Measurements from ENCODE around the gene AGBL1. TPM values are rescaled to one million over a fixed set of nuclear protein-coding genes. Genes with fewer than 3 reads are reported as not detected.

The AGBL1 gene
- total and polyA plus RNA-seq, 2 donors (not counting 3 experiments of a cell fraction or from before 2014, with no cell fraction given): not detected

DNA sequence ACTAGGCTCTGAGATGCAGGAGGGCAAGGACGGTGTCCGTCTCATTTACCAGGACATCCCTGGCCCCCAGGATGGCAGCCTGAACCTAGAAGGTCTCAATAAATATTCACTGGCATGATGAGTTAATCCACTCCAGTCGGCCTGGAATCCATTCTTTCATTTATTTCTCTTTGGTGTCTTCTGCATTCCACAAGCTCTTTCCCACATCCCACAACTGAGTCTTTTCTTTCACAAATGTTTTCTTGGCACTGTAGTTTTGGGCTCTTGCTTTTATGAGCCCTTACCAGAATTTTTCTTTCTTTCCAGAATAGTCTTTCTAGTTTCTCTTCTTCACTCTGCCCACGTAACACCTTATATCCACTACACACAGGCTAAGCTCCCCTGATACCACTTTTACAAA lies 778.0 kb downstream of the AGBL1 start:
- no peak overlapping the region for H2AFZ ChIP-seq (ENCODE audit: low read depth, low read length)
- H4K20me1 ChIP-seq (replicated peaks; ENCODE audit: control insufficient read depth, extremely low read depth, insufficient read depth, low read length): no peaks in the 10 kb centered on the region
- H3K9me1 ChIP-seq (replicated peaks; ENCODE audit: control insufficient read depth, extremely low read depth, insufficient read depth, low read length): no peaks in the 10 kb centered on the region
- H3K27ac ChIP-seq (ENCODE audit: insufficient read depth, low read depth, low read length): no peak overlapping the region
- dilution Hi-C loops (cut with MboI; ENCODE audit: extremely low pct_ligation_motif_present, low sequenced_read_pairs): no loop called here
- TF ChIP-seq JUN (IDR thresholded peaks at IDR 0.05; ENCODE audit: borderline replicate concordance, insufficient read depth, insufficient read length, low read depth) (no peak), MYC (IDR thresholded peaks at IDR 0.05; ENCODE audit: low read depth, low read length) (no peak), POLR2A (IDR thresholded peaks at IDR 0.05; ENCODE audit: low read depth, low read length) (no peak), EZH2 (IDR thresholded peaks at IDR 0.05; ENCODE audit: borderline replicate concordance, low read depth, low read length, severe bottlenecking) (no peak)
- intact Hi-C loops (cut with micrococcal nuclease): no loop called here
- BruUV-seq (replicated peaks): no TSS peak
- ChIA-PET POLR2A (no interaction called here), CTCF (no interaction called here)
- FAIRE-seq: no peak
- no peak overlapping the region for H3K4me2 ChIP-seq (ENCODE audit: insufficient read depth, low read length)
- no peaks in the 10 kb centered on the region for H3K27me3 ChIP-seq (ENCODE audit: control insufficient read depth in 2 of 2, insufficient read depth in 2 of 2, low read length in 2 of 2)
- H3K9ac ChIP-seq (replicated peaks; ENCODE audit: extremely low read depth, insufficient read depth, low read length): no peak overlapping the region
- no peak overlapping the region for H3K4me3 ChIP-seq (replicated peaks in 1 of 3; ENCODE audit: insufficient read depth in 1 of 3, low read depth in 1 of 3, low read length in 3 of 3)
- DNase-seq (ENCODE audit: low read depth, low spot score): no peak
- no peaks in the 10 kb centered on the region for H3K36me3 ChIP-seq (ENCODE audit: control insufficient read depth in 2 of 2, extremely low read depth in 1 of 2, insufficient read depth in 2 of 2, low read length in 2 of 2)
- H3K79me2 ChIP-seq (ENCODE audit: control insufficient read depth, insufficient read depth, low read length): no peaks in the 10 kb centered on the region
- peaks cover 16% of the 10 kb centered on the region for H3K9me3 ChIP-seq (replicated peaks; ENCODE audit: control insufficient read depth, insufficient read depth, low read length)
- no peaks in the 10 kb centered on the region for H3K4me1 ChIP-seq (ENCODE audit: control insufficient read depth, extremely low read depth, insufficient read depth, low read length)

DNA sequence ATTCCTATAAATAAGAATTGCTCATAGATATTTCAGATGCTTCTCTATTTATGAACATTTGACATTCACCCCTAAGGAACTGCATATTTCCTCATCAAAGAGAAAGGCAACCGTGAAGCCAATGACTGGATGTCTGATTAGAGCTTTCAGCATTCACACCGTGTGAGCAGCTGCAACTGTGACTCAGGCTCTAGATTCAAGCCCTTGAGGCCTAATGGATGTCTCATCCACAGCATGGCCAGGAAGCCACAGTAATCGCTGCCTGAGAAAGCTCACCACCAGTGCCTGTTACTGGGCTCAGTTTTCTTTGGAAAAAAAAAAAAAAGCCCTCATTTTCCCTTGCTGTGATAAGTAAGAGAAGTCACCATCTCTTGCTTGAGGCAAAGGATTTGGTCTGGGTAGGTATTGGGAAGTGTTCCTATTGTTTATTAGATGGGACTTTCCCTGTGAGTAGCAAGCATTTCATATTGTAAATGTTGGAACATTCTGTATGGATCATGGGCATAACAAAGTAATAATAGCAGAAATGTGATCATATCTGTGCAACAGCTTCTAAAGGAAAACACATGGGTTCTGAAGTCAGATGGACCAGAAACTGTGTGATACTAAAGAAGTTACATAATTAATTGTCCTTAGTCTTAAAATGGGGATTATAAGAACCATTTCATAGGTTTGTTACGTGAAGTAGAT lies 783.7 kb downstream of the AGBL1 start:
- no peak overlapping the region for H3K4me2 ChIP-seq (ENCODE audit: insufficient read depth, low read length)
- H3K36me3 ChIP-seq (ENCODE audit: control insufficient read depth in 2 of 2, extremely low read depth in 1 of 2, insufficient read depth in 2 of 2, low read length in 2 of 2): no peaks in the 10 kb centered on the region
- intact Hi-C loops (cut with micrococcal nuclease) (no loop called here), dilution Hi-C loops (cut with MboI; ENCODE audit: extremely low pct_ligation_motif_present, low sequenced_read_pairs) (no loop called here)
- H3K9ac ChIP-seq (replicated peaks; ENCODE audit: extremely low read depth, insufficient read depth, low read length): no peak overlapping the region
- H4K20me1 ChIP-seq (replicated peaks; ENCODE audit: control insufficient read depth, extremely low read depth, insufficient read depth, low read length): no peaks in the 10 kb centered on the region
- no peak overlapping the region for H2AFZ ChIP-seq (ENCODE audit: low read depth, low read length)
- BruUV-seq (replicated peaks): no TSS peak
- no peak overlapping the region for H3K4me3 ChIP-seq (replicated peaks in 1 of 3; ENCODE audit: insufficient read depth in 1 of 3, low read depth in 1 of 3, low read length in 3 of 3)
- CTCF ChIA-PET: interaction anchor here (0.6 kb wide), 1 partner anchor 347 kb away, joined by 3 read pairs; no protein-coding TSS in a partner anchor
- no peaks in the 10 kb centered on the region for H3K9me1 ChIP-seq (replicated peaks; ENCODE audit: control insufficient read depth, extremely low read depth, insufficient read depth, low read length)
- H3K4me1 ChIP-seq (ENCODE audit: control insufficient read depth, extremely low read depth, insufficient read depth, low read length): no peaks in the 10 kb centered on the region
- H3K27ac ChIP-seq (ENCODE audit: insufficient read depth, low read depth, low read length): no peak overlapping the region
- no peaks in the 10 kb centered on the region for H3K79me2 ChIP-seq (ENCODE audit: control insufficient read depth, insufficient read depth, low read length)
- no peak for TF ChIP-seq POLR2A (IDR thresholded peaks at IDR 0.05; ENCODE audit: low read depth, low read length)
- TF ChIP-seq GATA2 (IDR thresholded peaks at IDR 0.05; ENCODE audit: insufficient read depth, insufficient read length, low read depth, low read length): no peak
- TF ChIP-seq, protein P1, sequence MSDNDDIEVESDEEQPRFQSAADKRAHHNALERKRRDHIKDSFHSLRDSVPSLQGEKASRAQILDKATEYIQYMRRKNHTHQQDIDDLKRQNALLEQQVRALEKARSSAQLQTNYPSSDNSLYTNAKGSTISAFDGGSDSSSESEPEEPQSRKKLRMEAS (IDR thresholded peaks at IDR 0.05; ENCODE audit: insufficient read depth, insufficient read length): no peak
- TF ChIP-seq, protein P2, sequence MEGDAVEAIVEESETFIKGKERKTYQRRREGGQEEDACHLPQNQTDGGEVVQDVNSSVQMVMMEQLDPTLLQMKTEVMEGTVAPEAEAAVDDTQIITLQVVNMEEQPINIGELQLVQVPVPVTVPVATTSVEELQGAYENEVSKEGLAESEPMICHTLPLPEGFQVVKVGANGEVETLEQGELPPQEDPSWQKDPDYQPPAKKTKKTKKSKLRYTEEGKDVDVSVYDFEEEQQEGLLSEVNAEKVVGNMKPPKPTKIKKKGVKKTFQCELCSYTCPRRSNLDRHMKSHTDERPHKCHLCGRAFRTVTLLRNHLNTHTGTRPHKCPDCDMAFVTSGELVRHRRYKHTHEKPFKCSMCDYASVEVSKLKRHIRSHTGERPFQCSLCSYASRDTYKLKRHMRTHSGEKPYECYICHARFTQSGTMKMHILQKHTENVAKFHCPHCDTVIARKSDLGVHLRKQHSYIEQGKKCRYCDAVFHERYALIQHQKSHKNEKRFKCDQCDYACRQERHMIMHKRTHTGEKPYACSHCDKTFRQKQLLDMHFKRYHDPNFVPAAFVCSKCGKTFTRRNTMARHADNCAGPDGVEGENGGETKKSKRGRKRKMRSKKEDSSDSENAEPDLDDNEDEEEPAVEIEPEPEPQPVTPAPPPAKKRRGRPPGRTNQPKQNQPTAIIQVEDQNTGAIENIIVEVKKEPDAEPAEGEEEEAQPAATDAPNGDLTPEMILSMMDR (IDR thresholded peaks at IDR 0.05; ENCODE audit: extremely low read depth in 1 of 2, insufficient read depth in 1 of 2, low read depth in 1 of 2, low read length in 2 of 2): no peak
- no peak for TF ChIP-seq JUN (IDR thresholded peaks at IDR 0.05; ENCODE audit: borderline replicate concordance, insufficient read depth, insufficient read length, low read depth)
- TF ChIP-seq EZH2 (IDR thresholded peaks at IDR 0.05; ENCODE audit: borderline replicate concordance, low read depth, low read length, severe bottlenecking): no peak
- no peak for TF ChIP-seq POLR2AphosphoS5 (IDR thresholded peaks at IDR 0.05; ENCODE audit: insufficient read depth, low read depth, low read length)
- TF ChIP-seq FOS (IDR thresholded peaks at IDR 0.05; ENCODE audit: borderline replicate concordance, insufficient read depth, low read length): no peak
- no peak for TF ChIP-seq MYC (IDR thresholded peaks at IDR 0.05; ENCODE audit: low read depth, low read length)
- FAIRE-seq: no peak
- no peaks in the 10 kb centered on the region for H3K27me3 ChIP-seq (ENCODE audit: control insufficient read depth in 2 of 2, insufficient read depth in 2 of 2, low read length in 2 of 2)
- peaks cover 7% of the 10 kb centered on the region for H3K9me3 ChIP-seq (replicated peaks; ENCODE audit: control insufficient read depth, insufficient read depth, low read length)
- DNase-seq (ENCODE audit: low read depth, low spot score): no peak
- POLR2A ChIA-PET: no interaction called here

Measured in endothelial cell of umbilical vein (primary cell).